Astrocyte of the spinal cord (primary cell): ENCODE measurements around the gene PRAMEF10.
"Not testable (repeated sequence)": the region's sequence is repeated elsewhere in the genome, so short reads cannot be mapped to it uniquely, and the experiment has no call there.

Experiments used
- DNase-seq: peaks from one replicate; pipeline ENCODE4 v3.0.0; 2011; ENCODE audit warnings: low read depth, low spot score
- H3K4me3 ChIP-seq: 2 replicates; pipeline ENCODE4 v1.5.1; 2011; ENCODE audit warnings: low read depth, mild to moderate bottlenecking, low read length, moderate library complexity
- CTCF ChIP-seq: IDR thresholded peaks from 2 replicates; pipeline ENCODE4 v1.5.1; 2012; ENCODE audit warnings: low read depth, mild to moderate bottlenecking, low read length, inconsistent platforms
- in situ Hi-C: cut with HindIII; loops from 2 replicates; pipeline ENCODE4 v1.10.0; 2017; ENCODE audit warnings: low sequenced_read_pairs

Gene PRAMEF10

GRCh38 chr1:12898170-12898569 is at the start of gene PRAMEF10:
PRAMEF10 (minus strand) TSS chr1:12898270; CDS start chr1:12895847, 2,423 bp downstream.
- in situ Hi-C loops, H3K4me3 ChIP-seq, DNase-seq: not testable (repeated sequence)

GRCh38 chr1:12947480-12947879 is 49.4 kb upstream of the PRAMEF10 start, which contains the start of gene PRAMEF6:
PRAMEF6 (minus strand) TSS chr1:12947580; CDS start chr1:12942518, 5,062 bp downstream.
- DNase-seq, H3K4me3 ChIP-seq, in situ Hi-C loops: not testable (repeated sequence)

- in situ Hi-C loops, H3K4me3 ChIP-seq, DNase-seq: not testable (repeated sequence)
Measured at GRCh38 chr1:12924368-12924767, 26.3 kb upstream of the PRAMEF10 start.

- DNase-seq, in situ Hi-C loops, H3K4me3 ChIP-seq: not testable (repeated sequence)
Measured at GRCh38 chr1:12921749-12922148, 23.7 kb upstream of the PRAMEF10 start.

- in situ Hi-C loops, DNase-seq, H3K4me3 ChIP-seq: not testable (repeated sequence)
Measured at GRCh38 chr1:12916310-12916709, 18.2 kb upstream of the PRAMEF10 start, which contains the start of gene PRAMEF7. PRAMEF7 (plus strand) TSS chr1:12916610; CDS start chr1:12917693, 1,083 bp downstream.

GRCh38 chr1:12903793-12904572 is 5.9 kb upstream of the PRAMEF10 start:
- H3K4me3 ChIP-seq, in situ Hi-C loops, DNase-seq: not testable (repeated sequence)

- DNase-seq, in situ Hi-C loops, H3K4me3 ChIP-seq: not testable (repeated sequence)
Measured at GRCh38 chr1:12899186-12899585, 1.1 kb upstream of the PRAMEF10 start.

GRCh38 chr1:12886101-12886500 is 12.0 kb downstream of the PRAMEF10 start, which contains the start of gene PRAMEF4:
PRAMEF4 (minus strand) TSS chr1:12886201; CDS start chr1:12883394, 2,807 bp downstream.
- DNase-seq, H3K4me3 ChIP-seq, in situ Hi-C loops: not testable (repeated sequence)

- in situ Hi-C loops, H3K4me3 ChIP-seq, DNase-seq: not testable (repeated sequence)
Measured at GRCh38 chr1:12878453-12878852, 19.6 kb downstream of the PRAMEF10 start.

- H3K4me3 ChIP-seq, DNase-seq, in situ Hi-C loops: not testable (repeated sequence)
Measured at GRCh38 chr1:12863131-12863880, 34.8 kb downstream of the PRAMEF10 start.

GRCh38 chr1:12856786-12857185 is 41.3 kb downstream of the PRAMEF10 start, which contains the start of gene PRAMEF2:
PRAMEF2 (plus strand) TSS chr1:12857086; CDS start chr1:12859010, 1,924 bp downstream.
- H3K4me3 ChIP-seq, in situ Hi-C loops, DNase-seq: not testable (repeated sequence)

GRCh38 chr1:12851779-12852178 is 46.3 kb downstream of the PRAMEF10 start:
- no peak for DNase-seq
- H3K4me3 ChIP-seq, result no peak overlapping the region
- TF ChIP-seq CTCF, result no peak
- in situ Hi-C loops, result no loop called here

GRCh38 chr1:12848620-12849019 is 49.5 kb downstream of the PRAMEF10 start, which contains the start of gene HNRNPCL1:
HNRNPCL1 (minus strand) TSS chr1:12848720; CDS start chr1:12848289, 431 bp downstream.
- in situ Hi-C loops, H3K4me3 ChIP-seq, DNase-seq: not testable (repeated sequence)
